ENCODE data around the gene SYT5.
A peak's percentile ranks its signal among the peaks of the same experiment; 100 is the strongest.
"Not testable (repeated sequence)": the region's sequence is repeated elsewhere in the genome, so short reads cannot be mapped to it uniquely, and the experiment has no call there.

The SYT5 gene

GRCh38 chr19:55172318-55172717, 7.8 kb downstream of the SYT5 start:
- DNase-seq (ENCODE audit: low read depth, low spot score): not testable (repeated sequence)

- no peak for DNase-seq (ENCODE audit: low read depth, low spot score)
These were observed 8.6 kb downstream of the SYT5 start for GRCh38 chr19:55171440-55171839.

GRCh38 chr19:55169136-55169535, 11.0 kb downstream of the SYT5 start:
- no peak for DNase-seq (ENCODE audit: low read depth, low spot score)

GRCh38 chr19:55166530-55167268, 13.4 kb downstream of the SYT5 start, which contains the start of gene DNAAF3:
TSS of gene DNAAF3 (minus strand) at chr19:55166613. CDS start at chr19:55166413, 200 bp downstream.
- peak; percentile 94 for DNase-seq (ENCODE audit: low read depth, low spot score)

- DNase-seq (ENCODE audit: low read depth, low spot score): peak; percentile 91
These were observed 14.0 kb downstream of the SYT5 start for GRCh38 chr19:55165952-55166529.

GRCh38 chr19:55161571-55162322, 18.3 kb downstream of the SYT5 start:
- no peak for DNase-seq (ENCODE audit: low read depth, low spot score)

GRCh38 chr19:55160986-55161365, 19.1 kb downstream of the SYT5 start:
- DNase-seq (ENCODE audit: low read depth, low spot score): no peak

GRCh38 chr19:55160128-55160985, 19.7 kb downstream of the SYT5 start:
- DNase-seq (ENCODE audit: low read depth, low spot score): no peak

- DNase-seq (ENCODE audit: low read depth, low spot score): no peak
These were observed 21.0 kb downstream of the SYT5 start for GRCh38 chr19:55158848-55159749.

- DNase-seq (ENCODE audit: low read depth, low spot score): no peak
These were observed 21.7 kb downstream of the SYT5 start for GRCh38 chr19:55158423-55158822.

GRCh38 chr19:55157064-55157908, 22.8 kb downstream of the SYT5 start, which contains the start of gene TNNI3:
TSS of gene TNNI3 (minus strand) at chr19:55157732. CDS start at chr19:55157589, 143 bp downstream.
- DNase-seq (ENCODE audit: low read depth, low spot score): no peak

GRCh38 chr19:55156202-55157063, 23.7 kb downstream of the SYT5 start:
- peak; percentile 94 for DNase-seq (ENCODE audit: low read depth, low spot score)

- not testable (repeated sequence) for DNase-seq (ENCODE audit: low read depth, low spot score)
These were observed 24.3 kb downstream of the SYT5 start for GRCh38 chr19:55155784-55156183.

- no peak for DNase-seq (ENCODE audit: low read depth, low spot score)
These were observed 26.3 kb downstream of the SYT5 start for GRCh38 chr19:55153652-55154264.

GRCh38 chr19:55152017-55152416, 28.1 kb downstream of the SYT5 start:
- DNase-seq (ENCODE audit: low read depth, low spot score): no peak

- no peak for DNase-seq (ENCODE audit: low read depth, low spot score)
These were observed 30.7 kb downstream of the SYT5 start, which contains the start of gene TNNT1 for GRCh38 chr19:55149078-55150003. TSS of gene TNNT1 (minus strand) at chr19:55149206. CDS start at chr19:55147157, 2,049 bp downstream.
